HepG2 (cell line): Measurements from ENCODE around the gene C1orf141. TPM values are rescaled to one million over a fixed set of nuclear protein-coding genes. Genes with fewer than 3 reads are reported as not detected.

Experiments
- ATAC-seq: fragments of 200-7000 bp; cut with Tn5 transposase; 3 replicates; pipeline ENCODE4 v1.9.1; 2020; ENCODE audit warnings: mild to moderate bottlenecking, moderate library complexity
- BruUV-seq: library from RNA; stranded (reverse); fragments of 400-500 nt; replicated peaks from 2 replicates; lab custom pipeline; 2021; lab: Mats Ljungman, UMichigan
- CTCF ChIA-PET: fragments of 300-600 bp; formaldehyde crosslinking; extraction: SDS; loops from one replicate; lab custom pipeline; 2021; ENCODE audit warnings: low total read pairs, inconsistent platforms, low intra/inter-chr PET ratio; lab: Yijun Ruan, JAX
- POLR2A ChIA-PET: fragments of 350-600 bp; sonication (Branson Sonifier 250); formaldehyde crosslinking; loops from one replicate; lab custom pipeline; 2020; ENCODE audit warnings: antibody characterized with exemption, inconsistent platforms; lab: Yijun Ruan, JAX
- DNase-seq: peaks from one replicate; pipeline ENCODE4 v3.0.0-alpha.2; 2015; ENCODE audit warnings: low spot score
- FAIRE-seq: peaks from 3 replicates; lab custom pipeline; 2011; peaks lifted over from hg19 to GRCh38; lab: Jason Lieb, UNC
- H2AFZ ChIP-seq: one replicate; pipeline ENCODE4 v1.6.1; 2011; ENCODE audit warnings: low read length, inconsistent platforms
- H3K27ac ChIP-seq: fragments of 300-600 bp; 3 replicates; pipeline ENCODE4 v1.8.0; 2011; ENCODE audit warnings: mixed run types, mild to moderate bottlenecking, mixed read lengths, low read length, inconsistent platforms; ENCODE audit not compliant: insufficient read depth; ENCODE audit errors: extremely low read length
- H3K27me3 ChIP-seq, 2 experiments: fragments of 200-600 bp in 1 of 2; 2 replicates in 1 of 2; 3 replicates in 1 of 2; pipeline versions ENCODE4 v1.6.0 to v1.8.0; 2011; ENCODE audit warnings: low read length in 2 of 2, mild to moderate bottlenecking in 2 of 2, moderate library complexity in 2 of 2, inconsistent platforms in 1 of 2; ENCODE audit not compliant: insufficient read depth in 2 of 2, control insufficient read depth in 1 of 2
- H3K36me3 ChIP-seq, 2 experiments: fragments of 200-600 bp in 1 of 2; replicated peaks in 1 of 2; 2 replicates in 1 of 2; 3 replicates in 1 of 2; pipeline versions ENCODE4 v1.5.1 to v1.8.0; 2011; ENCODE audit warnings: low read length in 2 of 2, inconsistent platforms in 1 of 2; ENCODE audit not compliant: insufficient read depth in 2 of 2, control insufficient read depth in 1 of 2
- H3K4me1 ChIP-seq: 2 replicates; pipeline ENCODE4 v1.5.1; 2012; ENCODE audit warnings: low read length, inconsistent platforms; ENCODE audit not compliant: insufficient read depth
- H3K4me2 ChIP-seq: 2 replicates; pipeline ENCODE4 v1.6.0; 2011; ENCODE audit warnings: low read depth, low read length, inconsistent platforms
- H3K4me3 ChIP-seq, 3 experiments: fragments of 200-600 bp in 1 of 3; sonication (generic), shearing (Covaris generic) in 1 of 3; replicated peaks in 1 of 3; 2 replicates each; pipeline ENCODE4 v1.5.1; 2011 to 2016; ENCODE audit warnings: low read length in 3 of 3, inconsistent platforms in 2 of 3, low read depth in 2 of 3, mild to moderate bottlenecking in 2 of 3, control low read depth in 1 of 3, mixed read lengths in 1 of 3; ENCODE audit not compliant: insufficient read depth in 1 of 3
- H3K79me2 ChIP-seq: one replicate; pipeline ENCODE4 v1.6.1; 2011; ENCODE audit warnings: low read length, inconsistent platforms; ENCODE audit not compliant: insufficient read depth
- H3K9ac ChIP-seq: 2 replicates; pipeline ENCODE4 v1.6.0; 2011; ENCODE audit warnings: mild to moderate bottlenecking, low read depth, low read length, inconsistent platforms; ENCODE audit not compliant: insufficient read depth
- H3K9me3 ChIP-seq: 2 replicates; pipeline ENCODE4 v1.5.1; 2012; ENCODE audit warnings: mild to moderate bottlenecking, low read length
- H4K20me1 ChIP-seq: 2 replicates; pipeline ENCODE4 v1.6.0; 2011; ENCODE audit warnings: inconsistent platforms, mild to moderate bottlenecking, low read length, moderate library complexity; ENCODE audit not compliant: insufficient read depth
- DMTF1 ChIP-seq: sonication (generic); formaldehyde crosslinking; IDR thresholded peaks from 2 replicates; pipeline ENCODE4 v1.4.0; 2020; ENCODE audit warnings: mild to moderate bottlenecking, missing genetic modification reagents
- GMEB1 ChIP-seq: sonication (generic); formaldehyde crosslinking; IDR thresholded peaks from 2 replicates; pipeline ENCODE4 v1.5.1; 2020; ENCODE audit warnings: missing genetic modification reagents, mild to moderate bottlenecking, borderline replicate concordance
- MXD1 ChIP-seq: sonication (generic); formaldehyde crosslinking; IDR thresholded peaks from 2 replicates; pipeline ENCODE4 v1.4.0; 2020; ENCODE audit warnings: mild to moderate bottlenecking, missing genetic modification reagents
- NR2F2 ChIP-seq: IDR thresholded peaks from 2 replicates; pipeline ENCODE4 v1.6.1; 2012; ENCODE audit warnings: low read depth, inconsistent platforms, borderline replicate concordance
- POLR2AphosphoS5 ChIP-seq: IDR thresholded peaks from 2 replicates; pipeline ENCODE4 v1.6.1; 2012; ENCODE audit warnings: low read depth, low read length
- RERE ChIP-seq: IDR thresholded peaks from 2 replicates; pipeline ENCODE4 v1.6.1; 2016; ENCODE audit warnings: low read depth, missing genetic modification reagents, missing compliant biosample characterization
- ZBTB4 ChIP-seq: sonication (generic); formaldehyde crosslinking; IDR thresholded peaks from 2 replicates; pipeline ENCODE4 v1.4.0; 2020; ENCODE audit warnings: missing genetic modification reagents, mild to moderate bottlenecking, borderline replicate concordance
- ZNF577 ChIP-seq: sonication (generic); formaldehyde crosslinking; IDR thresholded peaks from 2 replicates; pipeline ENCODE4 v1.4.0; 2020; ENCODE audit warnings: mild to moderate bottlenecking, low read depth, missing genetic modification reagents, borderline replicate concordance
- WGBS: methylation state at CpG from one replicate; pipeline ENCODE4 v1.1.6; 2017; ENCODE audit warnings: low lambda C conversion rate; 5-methylcytosine and 5-hydroxymethylcytosine counted together
- in situ Hi-C: cut with HindIII; loops from 2 replicates; pipeline ENCODE4 v1.10.0; 2017; ENCODE audit warnings: low pct_unique_long_range_greater_than_20kb; ENCODE audit not compliant: extremely low pct_ligation_motif_present
- intact Hi-C: fragments of 100-400 bp; cut with micrococcal nuclease; formaldehyde crosslinking; loops from one replicate; pipeline ENCODE4 v1.10.0; 2022; ENCODE audit not compliant: unreplicated experiment
- polyA plus RNA-seq, 8 experiments: library from polyadenylated mRNA; depleted of rRNA in 3 of 8; stranded (reverse) in 7 of 8; unstranded in 1 of 8; fragments of >200 nt; fragmentation: Illumina TruSeq in 4 of 8; extraction: Trizol in 4 of 8; gene quantifications; 2 replicates each; pipeline versions ENCODE4 v1.2.1 to v1.2.3, GENCODE V29; 2011 to 2016; ENCODE audit warnings: low read depth in 4 of 8, missing spikeins in 1 of 8, mixed read lengths in 1 of 8; ENCODE audit not compliant: insufficient read depth in 1 of 8
- total RNA-seq, 5 experiments: library from RNA; depleted of rRNA; stranded (reverse); fragments of >200 nt; fragmentation: Illumina TruSeq; extraction: Trizol; gene quantifications; 2 replicates each; pipeline ENCODE4 v1.2.3, GENCODE V29; 2016; ENCODE audit warnings: low read depth in 1 of 5

Gene C1orf141
- total and polyA plus RNA-seq, 2 of the 13 experiments (the other 11 are each of a cell fraction or from before 2014, with no cell fraction given) = not detected

- no peak for TF ChIP-seq ZNF577 (CRISPR knock-in tag)
Measured at GRCh38 chr1:67159233-67159632, 24.5 kb upstream of the C1orf141 start (continued).

GRCh38 chr1:67158401-67158800, 23.6 kb upstream of the C1orf141 start:
- DNase-seq (no peak), ATAC-seq (no peak), FAIRE-seq (no peak)
- Histone ChIP-seq H3K4me1 (no peaks in the 10 kb centered on the region), H3K9me3 (no peaks in the 10 kb centered on the region), H3K4me2 (no peak overlapping the region), H3K27ac (no peak overlapping the region), H3K4me3 (no peak overlapping the region), H3K79me2 (no peaks in the 10 kb centered on the region), H3K27me3 (no peaks in the 10 kb centered on the region; a peak in 1 of 5 replicates), H3K36me3 (no peaks in the 10 kb centered on the region), H4K20me1 (no peaks in the 10 kb centered on the region), H2AFZ (no peak overlapping the region), H3K9ac (no peak overlapping the region)
- WGBS = 6% methylated on average over 2 of the region's 2 CpGs
- in situ Hi-C loops (no loop called here), intact Hi-C loops (no loop called here)
- no TSS peak for BruUV-seq
- POLR2A ChIA-PET = no interaction called here
- CTCF ChIA-PET = no interaction called here
- TF ChIP-seq NR2F2 (no peak), POLR2AphosphoS5 (no peak), MXD1 (CRISPR knock-in tag) (no peak), RERE (no peak), ZBTB4 (CRISPR knock-in tag) (no peak), GMEB1 (CRISPR knock-in tag) (no peak), DMTF1 (no peak)
